OCI-M2 (cell line): Measurements from ENCODE around the gene IQGAP2.
"Not testable (repeated sequence)": the region's sequence is repeated elsewhere in the genome, so short reads cannot be mapped to it uniquely, and the experiment has no call there.

Experiments used
- DNase-seq: peaks from one replicate; lab custom pipeline; 2025; ENCODE audit not compliant: unreplicated experiment; lab: John Stamatoyannopoulos, UW

The IQGAP2 gene

GRCh38 chr5:76414788-76415187 lies 11.7 kb downstream of the IQGAP2 start:
- no peak for DNase-seq

DNA sequence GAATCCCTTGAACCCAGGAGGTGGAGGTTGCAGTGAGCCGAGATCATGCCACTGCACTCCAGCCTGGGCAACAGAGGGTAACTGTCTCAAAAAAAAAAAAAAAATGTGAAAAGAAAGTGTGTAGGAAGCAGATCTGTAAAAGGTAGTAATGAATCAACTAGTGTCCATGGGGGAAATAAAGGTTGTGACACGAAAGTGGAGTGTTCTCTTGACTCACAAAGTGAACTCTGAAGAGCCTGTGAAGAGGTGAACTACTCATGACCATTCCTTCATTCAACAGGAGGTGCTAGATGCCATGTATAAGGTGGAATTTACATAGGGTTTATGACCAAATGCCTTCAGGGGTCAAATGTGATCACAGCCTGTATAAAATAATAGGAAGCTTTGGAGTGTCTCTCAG lies 12.8 kb downstream of the IQGAP2 start:
- no peak for DNase-seq

- no peak for DNase-seq
Observed at GRCh38 chr5:76419597-76420298, 16.7 kb downstream of the IQGAP2 start.

- DNase-seq = no peak
Observed at GRCh38 chr5:76422227-76422626, 19.1 kb downstream of the IQGAP2 start.

DNA sequence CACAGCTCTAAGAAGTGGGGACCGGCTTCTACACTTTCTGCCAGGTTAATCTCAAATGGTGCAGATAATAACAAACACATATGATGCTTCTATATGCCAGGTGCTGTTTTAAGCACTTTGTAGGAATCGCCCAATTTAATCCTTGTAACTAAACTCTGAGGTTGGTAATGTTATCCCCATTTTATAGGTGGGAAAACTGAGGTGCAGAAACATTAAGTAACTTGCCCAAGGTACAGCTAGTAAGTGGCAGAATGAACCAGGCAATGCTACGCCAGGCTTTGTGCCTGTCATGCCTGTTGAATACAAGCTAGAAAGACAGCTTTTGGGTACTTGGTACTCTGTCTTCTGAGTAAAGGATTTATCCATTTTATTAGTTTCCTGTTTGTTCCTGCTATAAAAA lies 19.7 kb downstream of the IQGAP2 start:
- DNase-seq = no peak

DNA sequence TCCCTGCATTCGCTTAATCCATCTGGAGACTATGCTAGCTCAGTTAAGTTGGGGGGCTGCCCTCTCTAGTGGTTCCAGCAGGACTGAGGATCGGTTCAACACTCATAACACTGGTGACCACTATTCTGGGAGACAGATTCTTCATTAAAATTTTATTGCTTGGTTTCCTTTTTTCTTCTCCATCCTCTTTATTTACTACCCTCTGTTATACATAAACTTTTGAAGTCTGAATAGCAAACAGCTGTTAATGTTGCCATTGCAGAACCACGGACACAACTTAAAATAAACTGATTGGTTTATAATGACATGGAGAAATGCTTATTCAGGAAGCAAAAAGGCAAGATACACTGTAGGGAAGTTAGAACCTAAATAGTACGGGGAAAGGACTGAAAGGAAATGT lies 22.1 kb downstream of the IQGAP2 start:
- DNase-seq = no peak

- no peak for DNase-seq
Observed at GRCh38 chr5:76425928-76426804, 23.1 kb downstream of the IQGAP2 start.

- DNase-seq = no peak
Observed at GRCh38 chr5:76427206-76428140, 24.4 kb downstream of the IQGAP2 start.

GRCh38 chr5:76428550-76428949 lies 25.5 kb downstream of the IQGAP2 start:
- DNase-seq = not testable (repeated sequence)

- DNase-seq = no peak
Observed at GRCh38 chr5:76433261-76433660, 30.2 kb downstream of the IQGAP2 start.

DNA sequence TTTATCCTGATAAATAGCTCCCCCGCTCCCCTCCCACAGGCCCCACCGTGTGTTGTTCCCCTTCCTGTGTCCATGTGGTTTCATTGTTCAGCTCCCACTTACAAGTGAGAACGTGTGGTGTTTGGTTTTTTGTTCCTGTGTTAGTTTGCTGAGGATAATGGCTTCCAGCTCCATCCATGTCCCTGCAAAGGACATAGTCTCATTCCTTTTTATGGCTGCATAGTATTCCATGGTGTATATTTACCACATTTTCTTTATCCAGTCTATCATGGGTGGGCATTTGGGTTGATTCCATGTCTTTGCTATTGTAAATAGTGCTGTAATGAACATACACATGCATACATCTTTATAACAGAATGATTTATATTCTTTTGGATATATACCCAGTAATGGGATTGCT lies 34.4 kb downstream of the IQGAP2 start:
- not testable (repeated sequence) for DNase-seq

DNA sequence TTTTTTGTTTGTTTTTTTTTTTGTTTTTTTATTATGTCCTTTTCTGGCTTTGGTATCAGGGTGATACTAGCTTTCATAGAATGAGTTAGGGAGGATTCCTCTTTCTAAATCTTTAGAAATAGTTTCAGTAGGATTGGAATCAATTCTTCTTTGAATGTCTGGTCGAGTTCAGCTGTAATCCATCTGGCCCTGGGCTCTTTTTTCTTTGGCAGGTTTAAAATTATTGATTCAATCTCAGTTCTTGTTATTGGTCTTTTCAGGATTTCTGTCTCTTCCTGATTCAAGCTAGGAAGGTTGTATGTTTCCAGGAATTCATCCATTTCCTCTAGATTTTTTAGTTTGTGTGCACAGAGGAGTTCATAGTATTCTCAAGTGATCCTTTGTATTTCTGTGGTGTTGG lies 34.9 kb downstream of the IQGAP2 start:
- DNase-seq = no peak

- no peak for DNase-seq
Observed at GRCh38 chr5:76439201-76439600, 36.1 kb downstream of the IQGAP2 start.

DNA sequence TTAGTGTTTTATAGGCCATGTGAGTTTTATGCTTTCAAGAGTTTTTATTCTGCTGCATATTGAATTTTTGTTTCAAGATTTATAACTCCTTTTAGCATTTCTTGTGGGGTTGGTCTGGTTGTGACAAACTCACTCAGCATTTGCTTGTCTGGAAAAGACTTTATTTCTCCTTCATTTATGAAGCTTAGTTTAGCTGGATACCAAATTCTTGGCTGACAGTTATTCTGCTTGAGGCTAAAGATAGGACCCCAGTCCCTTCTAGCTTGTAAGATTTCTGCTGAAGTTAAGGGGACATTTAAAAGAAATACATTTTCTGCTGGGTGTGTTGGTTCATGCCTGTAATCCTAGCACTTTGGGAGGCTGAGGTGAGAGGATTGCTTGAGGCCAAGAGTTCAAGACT lies 36.8 kb downstream of the IQGAP2 start:
- DNase-seq = no peak

DNA sequence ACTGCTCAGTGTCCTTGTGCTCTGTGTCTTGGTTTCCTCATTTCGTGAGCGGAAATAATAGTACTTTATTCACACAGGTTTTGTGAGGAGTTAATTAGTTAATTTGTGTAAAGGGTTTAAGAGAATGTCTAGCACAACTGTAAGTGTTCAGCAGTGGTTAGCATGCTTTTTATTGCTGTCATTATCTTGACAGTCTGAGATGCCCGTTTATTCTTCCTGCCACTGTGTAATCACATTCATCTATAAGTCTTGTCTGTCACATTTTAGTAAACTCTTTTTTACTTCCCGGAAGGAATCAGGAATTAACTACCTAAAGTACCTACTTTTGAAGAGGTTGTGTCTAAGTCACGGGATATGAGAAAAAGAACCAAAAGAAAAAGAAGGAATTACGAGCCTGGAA lies 38.0 kb downstream of the IQGAP2 start:
- no peak for DNase-seq

DNA sequence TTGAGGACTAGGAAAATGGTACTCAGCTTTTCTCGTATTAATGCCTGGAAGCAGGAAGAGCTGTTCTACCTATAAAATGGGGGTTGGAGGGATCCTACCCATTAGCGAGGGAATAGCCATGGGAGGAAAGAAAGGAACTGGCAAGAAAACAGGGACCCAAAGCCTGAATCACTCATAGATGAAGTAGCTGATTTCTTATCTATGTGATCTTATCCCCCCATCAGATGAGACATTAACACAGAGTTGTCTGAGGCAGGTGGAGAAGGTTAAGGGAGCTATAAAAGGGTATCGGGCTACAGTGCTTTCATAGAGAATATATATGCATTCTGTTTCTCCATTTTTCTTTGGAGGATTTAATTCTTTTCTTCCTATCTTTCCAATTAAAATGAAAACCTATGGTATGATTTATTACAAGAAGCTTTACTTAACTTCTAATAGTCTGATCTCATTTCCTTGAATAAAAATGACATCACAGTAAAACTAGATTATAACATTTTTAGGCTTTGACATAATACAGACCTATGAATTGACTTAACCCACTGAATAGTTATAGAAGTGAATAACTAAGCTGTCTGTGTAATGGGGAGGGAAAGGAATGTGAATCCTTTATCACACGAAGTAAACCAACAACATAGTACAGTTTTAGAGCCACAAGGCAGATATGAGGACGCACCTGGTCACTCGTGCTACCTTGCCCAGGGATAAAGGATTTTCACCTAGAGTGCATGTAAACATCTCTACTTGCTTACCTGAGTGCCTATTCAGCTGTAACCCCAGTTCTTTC lies 39.0 kb downstream of the IQGAP2 start:
- DNase-seq = no peak

GRCh38 chr5:76443066-76443800 lies 40.1 kb downstream of the IQGAP2 start:
- no peak for DNase-seq

GRCh38 chr5:76445063-76445462 lies 42.0 kb downstream of the IQGAP2 start:
- no peak for DNase-seq

DNA sequence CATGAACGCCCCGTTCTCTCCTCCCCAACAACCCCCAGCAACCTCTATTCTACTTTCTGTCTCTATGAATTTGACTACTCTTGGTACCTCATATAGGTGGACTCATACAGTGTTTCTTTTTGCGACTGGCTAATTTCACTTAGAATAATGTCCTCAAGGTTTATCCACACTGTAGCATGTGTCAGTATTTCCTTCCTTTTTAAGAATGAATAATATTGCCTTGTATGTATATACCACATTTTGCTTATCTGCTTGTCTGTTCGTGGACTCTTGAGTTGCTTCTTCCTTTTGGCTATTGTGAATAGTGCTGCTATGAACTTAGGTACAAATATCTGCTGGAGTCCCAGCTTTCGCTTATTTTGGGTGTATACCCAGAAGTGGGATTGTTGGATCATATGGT lies 42.7 kb downstream of the IQGAP2 start:
- no peak for DNase-seq

- no peak for DNase-seq
Observed at GRCh38 chr5:76446776-76447175, 43.7 kb downstream of the IQGAP2 start.
